RWPE1 (cell line): ENCODE measurements around the gene C1QTNF3.

Experiments used
- CTCF ChIA-PET: fragments of 350-600 bp; sonication (Branson Sonifier 250); formaldehyde crosslinking; extraction: SDS; loops from one replicate; lab custom pipeline; 2021; lab: Yijun Ruan, JAX
- POLR2A ChIA-PET: fragments of 400-600 bp; formaldehyde crosslinking; extraction: SDS; loops from one replicate; lab custom pipeline; 2020; ENCODE audit warnings: antibody characterized with exemption; ENCODE audit not compliant: low non-redundant PET; lab: Yijun Ruan, JAX
- DNase-seq: peaks from one replicate; pipeline ENCODE4 v3.0.0; 2012; ENCODE audit warnings: low spot score
- H3K27ac ChIP-seq: fragments of 450-650 bp; 2 replicates; pipeline ENCODE4 v1.5.1; 2017
- TF ChIP-seq, protein P1 (sequence below): fragments of 450-650 bp; conservative IDR thresholded peaks from 2 replicates; pipeline ENCODE4 v1.5.1; 2017; ENCODE audit warnings: low read depth, mild to moderate bottlenecking

C1QTNF3 gene

DNA sequence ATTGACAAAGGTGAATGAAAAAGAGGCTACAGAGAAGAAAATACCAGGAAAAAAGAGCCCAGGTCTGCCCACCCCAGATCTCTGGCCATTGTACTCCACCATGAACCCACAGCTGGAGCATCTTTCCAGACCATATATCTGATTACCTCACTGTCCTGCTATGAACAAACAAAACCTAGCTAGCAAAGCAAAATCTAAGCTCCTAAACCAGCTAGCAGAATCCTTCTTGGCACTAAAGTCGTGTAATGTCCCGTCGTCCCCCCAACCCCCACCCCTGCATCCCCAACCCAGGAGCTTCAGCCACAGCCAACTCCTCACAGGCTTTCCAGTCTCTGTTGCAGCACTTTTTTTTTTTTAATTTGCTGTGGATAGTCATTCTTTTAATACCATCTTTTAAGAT, 2.5 kb downstream of the C1QTNF3 start:
- ChIA-PET CTCF (no interaction called here), POLR2A (no interaction called here)
- TF ChIP-seq, protein P1, sequence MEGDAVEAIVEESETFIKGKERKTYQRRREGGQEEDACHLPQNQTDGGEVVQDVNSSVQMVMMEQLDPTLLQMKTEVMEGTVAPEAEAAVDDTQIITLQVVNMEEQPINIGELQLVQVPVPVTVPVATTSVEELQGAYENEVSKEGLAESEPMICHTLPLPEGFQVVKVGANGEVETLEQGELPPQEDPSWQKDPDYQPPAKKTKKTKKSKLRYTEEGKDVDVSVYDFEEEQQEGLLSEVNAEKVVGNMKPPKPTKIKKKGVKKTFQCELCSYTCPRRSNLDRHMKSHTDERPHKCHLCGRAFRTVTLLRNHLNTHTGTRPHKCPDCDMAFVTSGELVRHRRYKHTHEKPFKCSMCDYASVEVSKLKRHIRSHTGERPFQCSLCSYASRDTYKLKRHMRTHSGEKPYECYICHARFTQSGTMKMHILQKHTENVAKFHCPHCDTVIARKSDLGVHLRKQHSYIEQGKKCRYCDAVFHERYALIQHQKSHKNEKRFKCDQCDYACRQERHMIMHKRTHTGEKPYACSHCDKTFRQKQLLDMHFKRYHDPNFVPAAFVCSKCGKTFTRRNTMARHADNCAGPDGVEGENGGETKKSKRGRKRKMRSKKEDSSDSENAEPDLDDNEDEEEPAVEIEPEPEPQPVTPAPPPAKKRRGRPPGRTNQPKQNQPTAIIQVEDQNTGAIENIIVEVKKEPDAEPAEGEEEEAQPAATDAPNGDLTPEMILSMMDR = no peak

DNA sequence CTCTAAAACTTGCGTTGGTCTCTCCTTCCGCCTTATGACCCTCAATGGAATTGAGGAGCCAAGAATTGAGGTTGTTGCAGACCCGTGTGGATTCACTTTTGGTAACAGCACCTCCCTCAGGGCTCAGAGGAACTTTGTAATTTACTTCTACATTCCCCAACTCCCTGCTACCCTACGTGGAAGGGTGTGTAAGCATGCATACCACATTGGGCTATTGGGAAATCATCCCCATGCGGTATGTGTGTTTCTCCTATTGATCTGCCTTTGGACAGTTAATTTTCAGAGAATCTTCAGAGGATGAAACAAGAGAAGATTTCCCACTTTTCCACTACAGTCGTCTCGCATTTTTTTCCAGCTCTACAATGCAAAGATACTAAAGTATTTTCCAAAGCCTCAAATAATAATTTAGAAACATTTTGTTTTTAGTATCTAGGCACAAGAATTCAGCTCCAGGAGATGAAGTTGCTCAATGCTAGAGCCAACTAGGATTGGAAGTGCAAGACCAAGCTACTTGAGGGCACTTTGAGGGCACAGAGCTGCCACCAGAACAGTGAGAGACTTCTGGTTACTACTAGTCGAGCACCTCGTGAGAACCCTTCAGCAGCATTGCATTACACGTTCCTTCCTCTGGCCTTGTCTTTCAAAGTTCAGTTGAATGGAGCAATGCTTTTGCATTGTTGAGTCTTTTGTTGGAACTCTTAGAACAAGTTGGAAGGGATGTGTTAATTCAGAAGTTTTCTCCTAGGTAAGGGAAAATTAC, 3.4 kb downstream of the C1QTNF3 start:
- no peak overlapping the region for H3K27ac ChIP-seq
- TF ChIP-seq, protein P1 = no peak
- ChIA-PET POLR2A (no interaction called here), CTCF (no interaction called here)
- DNase-seq = no peak

More for the DNA sequence above, 2.5 kb downstream of the C1QTNF3 start:
- DNase-seq = no peak
- H3K27ac ChIP-seq = no peak overlapping the region

DNA sequence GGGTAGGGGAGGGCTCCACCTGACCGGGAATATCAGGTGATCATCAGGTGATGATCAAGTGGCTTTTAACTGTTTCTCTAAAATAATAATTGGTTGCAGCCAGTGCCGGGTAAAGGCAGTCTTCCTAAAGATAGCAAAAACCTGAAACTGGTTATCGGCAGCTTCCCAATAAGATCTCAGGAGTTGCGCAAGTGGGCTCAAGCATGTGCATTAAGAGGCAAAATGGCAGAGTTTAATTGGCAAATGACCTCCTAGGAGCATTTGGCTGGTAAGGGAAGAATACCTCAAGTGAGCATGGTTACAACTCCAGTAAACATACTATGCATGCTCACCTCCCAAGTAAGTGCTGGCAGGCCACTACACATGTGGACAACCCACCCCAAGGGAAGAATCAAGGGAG, 4.2 kb downstream of the C1QTNF3 start:
- TF ChIP-seq, protein P1 = no peak
- POLR2A ChIA-PET = no interaction called here
- no peak for DNase-seq
- CTCF ChIA-PET = no interaction called here
- H3K27ac ChIP-seq = no peak overlapping the region

DNA sequence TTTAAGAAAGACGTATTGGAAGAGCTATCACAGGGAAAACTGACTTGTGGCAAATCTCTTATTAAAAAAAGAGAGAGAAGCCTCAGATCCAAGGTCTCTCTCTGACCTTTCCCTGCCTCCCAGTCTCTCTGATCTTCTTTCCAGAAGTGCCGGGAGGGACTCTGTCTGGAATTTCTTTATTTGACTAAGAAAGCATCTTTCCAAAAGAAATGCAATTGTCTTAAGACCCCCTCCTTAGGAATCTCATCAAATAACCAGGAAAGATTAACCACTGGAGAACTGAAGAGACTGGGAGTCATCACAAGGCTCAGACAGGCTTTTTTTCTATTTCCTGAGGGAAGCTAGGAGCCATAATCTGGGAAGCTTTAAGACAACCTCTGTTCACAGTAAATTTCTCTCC, 4.6 kb downstream of the C1QTNF3 start:
- ChIA-PET POLR2A (no interaction called here), CTCF (interaction anchor here (0.7 kb wide), 1 partner anchor 18 kb away, joined by 4 read pairs; no protein-coding TSS in a partner anchor)
- H3K27ac ChIP-seq = no peak overlapping the region
- DNase-seq = no peak
- TF ChIP-seq, protein P1 = no peak

DNA sequence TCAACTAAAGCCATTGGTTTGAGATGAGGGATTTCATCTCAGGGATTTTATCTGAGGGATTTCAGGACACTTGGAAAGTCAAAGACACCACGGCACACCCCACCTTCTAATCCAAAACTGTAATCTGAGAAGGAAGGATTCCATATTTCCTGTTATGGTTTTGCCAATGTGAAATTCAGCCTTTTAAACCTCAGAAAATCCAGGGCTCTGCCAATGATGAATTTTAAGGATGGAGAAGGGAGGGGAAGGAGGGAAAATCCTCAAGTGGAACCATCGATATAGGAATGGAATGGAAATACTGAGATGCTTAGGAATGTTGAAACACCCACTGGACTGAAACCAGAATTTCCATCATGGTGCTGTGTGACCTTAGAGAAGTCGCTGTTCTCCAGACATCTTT, 5.3 kb downstream of the C1QTNF3 start:
- H3K27ac ChIP-seq = no peak overlapping the region
- TF ChIP-seq, protein P1 = no peak
- ChIA-PET POLR2A (no interaction called here), CTCF (interaction anchor here (0.7 kb wide), 1 partner anchor 17 kb away, joined by 4 read pairs; no protein-coding TSS in a partner anchor)
- no peak for DNase-seq

DNA sequence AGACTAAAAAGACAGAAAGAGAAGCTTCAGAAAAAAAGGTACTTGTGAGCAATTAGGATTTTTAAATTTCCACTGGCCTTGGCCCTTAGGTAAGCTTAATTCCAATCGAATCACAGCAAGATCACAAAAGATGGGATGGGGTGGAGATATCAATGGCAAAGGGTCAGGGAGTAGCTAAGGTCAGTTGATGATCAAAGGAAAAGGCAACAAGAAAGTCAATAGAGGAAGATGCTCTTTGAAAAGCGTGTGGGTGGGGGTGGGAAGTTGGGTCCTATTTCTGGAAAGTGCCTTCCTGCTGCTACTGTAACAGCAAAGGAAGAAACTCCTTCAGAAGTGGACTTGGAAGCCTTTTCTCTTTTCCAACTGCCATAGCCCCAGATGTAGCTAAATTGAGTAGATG, 7.3 kb downstream of the C1QTNF3 start:
- H3K27ac ChIP-seq = no peak overlapping the region
- CTCF ChIA-PET = interaction anchor here (0.6 kb wide), 1 partner anchor 439 kb away, joined by 5 read pairs; no protein-coding TSS in a partner anchor
- DNase-seq = no peak
- POLR2A ChIA-PET = no interaction called here
- TF ChIP-seq, protein P1 = no peak
